Hepatocyte (in vitro differentiated cells): ENCODE data around the gene IL12RB2.

Experiments used
- EZH2 ChIP-seq: fragments of 200-600 bp; sonication (generic); IDR thresholded peaks from 2 replicates; pipeline ENCODE4 v1.6.1; 2016; ENCODE audit warnings: antibody characterized with exemption, mild to moderate bottlenecking, borderline replicate concordance
- TF ChIP-seq, protein P1 (sequence below): fragments of 200-600 bp; sonication (generic); IDR thresholded peaks from 2 replicates; pipeline ENCODE4 v1.5.1; 2016; ENCODE audit warnings: antibody characterized with exemption, mild to moderate bottlenecking; ENCODE audit not compliant: poor library complexity

DNA sequence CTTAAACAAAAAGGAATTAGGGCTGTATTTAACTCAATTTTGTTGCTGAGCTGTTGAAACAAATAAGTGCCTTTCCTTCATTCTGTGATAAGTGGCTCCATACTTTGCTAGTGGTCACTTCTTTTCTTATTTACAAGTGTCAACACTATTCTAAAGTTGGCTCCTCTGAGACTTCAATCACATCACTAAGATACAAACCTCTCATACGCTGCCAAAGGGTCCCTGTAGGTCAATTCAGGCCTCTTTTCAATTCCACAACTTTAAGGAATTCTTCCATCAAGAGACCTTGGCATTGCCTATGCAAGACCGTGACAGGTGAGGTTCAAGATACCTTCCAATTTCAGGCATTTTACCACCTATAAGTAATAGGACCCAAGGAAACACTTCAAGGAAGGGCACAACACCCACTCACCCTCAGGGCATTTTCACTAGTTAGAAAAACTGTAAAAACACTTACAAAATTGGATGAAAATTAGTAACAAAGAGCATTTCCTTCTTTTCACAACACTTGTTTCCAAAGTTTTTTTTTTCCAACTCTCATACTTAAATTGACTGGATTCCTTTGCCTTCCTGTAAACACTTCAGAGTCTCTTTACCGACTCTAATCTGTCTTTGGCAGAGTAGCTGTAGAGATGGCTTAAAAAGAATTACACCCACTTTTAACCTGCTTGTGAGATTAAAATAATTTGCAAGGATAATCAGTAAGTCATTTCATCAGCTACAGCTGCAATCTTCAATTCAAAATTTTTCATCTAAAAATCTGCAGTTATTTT, 98.0 kb downstream of the IL12RB2 start:
- TF ChIP-seq, protein P1, sequence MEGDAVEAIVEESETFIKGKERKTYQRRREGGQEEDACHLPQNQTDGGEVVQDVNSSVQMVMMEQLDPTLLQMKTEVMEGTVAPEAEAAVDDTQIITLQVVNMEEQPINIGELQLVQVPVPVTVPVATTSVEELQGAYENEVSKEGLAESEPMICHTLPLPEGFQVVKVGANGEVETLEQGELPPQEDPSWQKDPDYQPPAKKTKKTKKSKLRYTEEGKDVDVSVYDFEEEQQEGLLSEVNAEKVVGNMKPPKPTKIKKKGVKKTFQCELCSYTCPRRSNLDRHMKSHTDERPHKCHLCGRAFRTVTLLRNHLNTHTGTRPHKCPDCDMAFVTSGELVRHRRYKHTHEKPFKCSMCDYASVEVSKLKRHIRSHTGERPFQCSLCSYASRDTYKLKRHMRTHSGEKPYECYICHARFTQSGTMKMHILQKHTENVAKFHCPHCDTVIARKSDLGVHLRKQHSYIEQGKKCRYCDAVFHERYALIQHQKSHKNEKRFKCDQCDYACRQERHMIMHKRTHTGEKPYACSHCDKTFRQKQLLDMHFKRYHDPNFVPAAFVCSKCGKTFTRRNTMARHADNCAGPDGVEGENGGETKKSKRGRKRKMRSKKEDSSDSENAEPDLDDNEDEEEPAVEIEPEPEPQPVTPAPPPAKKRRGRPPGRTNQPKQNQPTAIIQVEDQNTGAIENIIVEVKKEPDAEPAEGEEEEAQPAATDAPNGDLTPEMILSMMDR = no peak
- no peak for TF ChIP-seq EZH2
